ENCODE results near the gene CGA. TPM values are rescaled to one million over a fixed set of nuclear protein-coding genes. Genes with fewer than 3 reads are reported as not detected.

CGA gene
- total RNA-seq, 4 donors from 2014 or later, result not detected

DNA sequence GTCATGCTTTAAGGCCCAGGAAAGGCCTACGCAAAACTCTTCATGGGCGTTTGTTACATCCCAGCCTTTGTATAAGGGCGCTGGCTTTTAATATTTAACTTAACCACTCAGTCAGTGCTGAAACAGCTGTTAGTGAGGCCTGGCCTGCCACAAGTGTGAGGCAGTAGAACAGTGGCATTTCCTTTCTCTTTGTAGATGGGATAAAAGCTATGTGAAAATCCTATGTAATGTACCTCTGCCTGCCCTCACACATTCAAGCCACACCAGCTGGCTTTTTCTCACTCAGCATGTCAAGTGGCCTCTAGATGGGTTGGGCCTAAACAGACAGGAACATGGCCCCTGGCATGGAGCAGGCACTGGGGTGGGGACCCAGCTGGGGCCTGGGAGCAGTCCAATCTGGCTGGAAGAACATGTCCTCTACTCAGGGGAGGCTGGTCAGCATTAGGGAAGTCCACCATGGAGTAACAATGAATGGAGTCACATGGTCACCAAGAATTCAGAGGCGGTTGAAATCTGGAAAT is 20.7 kb downstream of the CGA start:
- intact Hi-C loops (cut with DNase I), result no loop called here
- 90% methylated on average over 4 of the region's 4 CpGs for WGBS
- no peak for TF ChIP-seq POLR2AphosphoS5 (IDR thresholded peaks at IDR 0.05)
- TF ChIP-seq CTCF (IDR thresholded peaks at IDR 0.05), result no peak
- no peak for TF ChIP-seq POLR2A (IDR thresholded peaks at IDR 0.05; ENCODE audit: low read depth)
- no peak for TF ChIP-seq EP300 (IDR thresholded peaks at IDR 0.05)

GRCh38 chr6:87071683-87072082 is 23.2 kb downstream of the CGA start:
- Histone ChIP-seq H3K27ac (replicated peaks in 1 of 4) (no peak overlapping the region), H3K4me3 (no peak overlapping the region), H3K36me3 (no peaks in the 10 kb centered on the region), H3K9me3 (no peaks in the 10 kb centered on the region), H3K4me1 (peaks cover 0 to under 1% (median 0%) of the 10 kb centered on the region in 4 donors), H3K27me3 (peaks cover 0 to 12% (median 0%) of the 10 kb centered on the region in 4 donors)
- no peak for DNase-seq (ENCODE audit: extremely low spot score)
- no peak for TF ChIP-seq EP300 (IDR thresholded peaks at IDR 0.05)
- TF ChIP-seq POLR2AphosphoS5 (IDR thresholded peaks at IDR 0.05), result no peak
- no peak for TF ChIP-seq CTCF (IDR thresholded peaks at IDR 0.05)
- TF ChIP-seq POLR2A (IDR thresholded peaks at IDR 0.05; ENCODE audit: low read depth), result no peak
- intact Hi-C loops (cut with DNase I), result no loop called here
- WGBS, result 67% methylated on average over 3 of the region's 3 CpGs

More for the DNA sequence above, 20.7 kb downstream of the CGA start:
- Histone ChIP-seq H3K27me3 (peaks cover 0 to 7% (median 0%) of the 10 kb centered on the region in 4 donors), H3K27ac (replicated peaks in 1 of 4) (no peak overlapping the region), H3K4me1 (no peaks in the 10 kb centered on the region), H3K4me3 (no peak overlapping the region), H3K9me3 (no peaks in the 10 kb centered on the region), H3K36me3 (no peaks in the 10 kb centered on the region)
- no peak for DNase-seq (ENCODE audit: extremely low spot score)

DNA sequence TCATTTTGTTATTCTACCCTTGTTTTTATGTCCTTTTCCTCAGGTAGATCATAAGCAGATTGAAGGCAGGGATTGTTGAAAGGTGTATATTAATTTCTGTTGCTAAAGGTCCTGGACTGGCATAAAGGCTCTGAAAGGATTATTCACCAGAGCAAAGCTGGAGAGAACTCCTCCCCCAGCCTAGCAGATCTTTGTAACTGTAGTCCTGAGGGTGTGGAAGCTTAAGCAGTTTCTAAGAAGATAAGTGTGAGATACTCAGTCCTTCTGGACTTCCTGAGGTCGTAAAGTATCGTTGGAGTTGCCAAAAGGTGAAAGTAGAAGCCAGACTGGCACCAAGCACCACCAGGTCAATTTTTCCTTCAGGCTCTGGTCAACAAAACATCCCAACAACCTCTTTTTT is 24.2 kb downstream of the CGA start:
- Histone ChIP-seq H3K36me3 (no peaks in the 10 kb centered on the region), H3K27me3 (peaks cover 0 to 12% (median 0%) of the 10 kb centered on the region in 4 donors), H3K9me3 (no peaks in the 10 kb centered on the region), H3K4me3 (no peak overlapping the region), H3K27ac (replicated peaks in 1 of 4) (no peak overlapping the region), H3K4me1 (peaks cover 0 to 2% (median 0%) of the 10 kb centered on the region in 4 donors)
- TF ChIP-seq EP300 (IDR thresholded peaks at IDR 0.05) (no peak), POLR2A (IDR thresholded peaks at IDR 0.05; ENCODE audit: low read depth) (no peak), CTCF (IDR thresholded peaks at IDR 0.05) (no peak), POLR2AphosphoS5 (IDR thresholded peaks at IDR 0.05) (no peak)
- no peak for DNase-seq (ENCODE audit: extremely low spot score)
- WGBS, result 77% methylated on average over 2 of the region's 2 CpGs
- intact Hi-C loops (cut with DNase I), result no loop called here

- no peak overlapping the region for H3K4me3 ChIP-seq
- intact Hi-C loops (cut with DNase I), result no loop called here
- WGBS, result 84% methylated on average over 3 of the region's 3 CpGs
- H3K27me3 ChIP-seq, result peaks cover 0 to 12% (median 0%) of the 10 kb centered on the region in 4 donors
- no peak for DNase-seq (ENCODE audit: extremely low spot score)
- TF ChIP-seq EP300 (IDR thresholded peaks at IDR 0.05), result no peak
- TF ChIP-seq POLR2AphosphoS5 (IDR thresholded peaks at IDR 0.05), result no peak
- TF ChIP-seq CTCF (IDR thresholded peaks at IDR 0.05), result no peak
- no peak for TF ChIP-seq POLR2A (IDR thresholded peaks at IDR 0.05; ENCODE audit: low read depth)
- no peaks in the 10 kb centered on the region for H3K9me3 ChIP-seq
- no peak overlapping the region for H3K27ac ChIP-seq (replicated peaks in 1 of 4)
- no peaks in the 10 kb centered on the region for H3K36me3 ChIP-seq
- H3K4me1 ChIP-seq, result peaks cover 0 to 2% (median 0%) of the 10 kb centered on the region in 4 donors
Observed at GRCh38 chr6:87068795-87069194, 26.1 kb downstream of the CGA start.
